ENCODE measurements around the gene GDF2.

DNA sequence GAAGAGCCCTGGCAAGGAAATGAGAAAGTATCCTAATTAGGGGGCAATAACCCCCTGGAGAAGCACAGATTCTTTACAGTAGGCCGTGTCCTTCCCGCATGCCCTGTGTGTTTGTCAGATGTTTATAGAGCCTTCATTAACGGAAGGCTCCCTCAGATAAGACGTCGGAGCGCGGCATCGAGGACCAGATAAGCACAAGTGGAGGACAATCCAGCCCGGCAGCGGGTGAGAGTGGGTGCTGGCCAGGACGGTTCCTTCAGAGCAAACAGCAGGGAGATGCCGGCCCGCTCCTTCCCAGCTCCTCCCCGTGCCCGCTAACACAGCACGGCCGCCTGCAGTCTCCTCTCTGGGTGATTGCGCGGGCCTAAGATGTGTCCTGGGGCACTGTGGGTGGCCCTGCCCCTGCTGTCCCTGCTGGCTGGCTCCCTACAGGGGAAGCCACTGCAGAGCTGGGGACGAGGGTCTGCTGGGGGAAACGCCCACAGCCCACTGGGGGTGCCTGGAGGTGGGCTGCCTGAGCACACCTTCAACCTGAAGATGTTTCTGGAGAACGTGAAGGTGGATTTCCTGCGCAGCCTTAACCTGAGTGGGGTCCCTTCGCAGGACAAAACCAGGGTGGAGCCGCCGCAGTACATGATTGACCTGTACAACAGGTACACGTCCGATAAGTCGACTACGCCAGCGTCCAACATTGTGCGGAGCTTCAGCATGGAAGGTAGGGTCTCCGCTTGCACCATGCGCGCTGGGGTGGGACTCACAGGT lies at the start of gene GDF2:
- TF ChIP-seq, protein P1, sequence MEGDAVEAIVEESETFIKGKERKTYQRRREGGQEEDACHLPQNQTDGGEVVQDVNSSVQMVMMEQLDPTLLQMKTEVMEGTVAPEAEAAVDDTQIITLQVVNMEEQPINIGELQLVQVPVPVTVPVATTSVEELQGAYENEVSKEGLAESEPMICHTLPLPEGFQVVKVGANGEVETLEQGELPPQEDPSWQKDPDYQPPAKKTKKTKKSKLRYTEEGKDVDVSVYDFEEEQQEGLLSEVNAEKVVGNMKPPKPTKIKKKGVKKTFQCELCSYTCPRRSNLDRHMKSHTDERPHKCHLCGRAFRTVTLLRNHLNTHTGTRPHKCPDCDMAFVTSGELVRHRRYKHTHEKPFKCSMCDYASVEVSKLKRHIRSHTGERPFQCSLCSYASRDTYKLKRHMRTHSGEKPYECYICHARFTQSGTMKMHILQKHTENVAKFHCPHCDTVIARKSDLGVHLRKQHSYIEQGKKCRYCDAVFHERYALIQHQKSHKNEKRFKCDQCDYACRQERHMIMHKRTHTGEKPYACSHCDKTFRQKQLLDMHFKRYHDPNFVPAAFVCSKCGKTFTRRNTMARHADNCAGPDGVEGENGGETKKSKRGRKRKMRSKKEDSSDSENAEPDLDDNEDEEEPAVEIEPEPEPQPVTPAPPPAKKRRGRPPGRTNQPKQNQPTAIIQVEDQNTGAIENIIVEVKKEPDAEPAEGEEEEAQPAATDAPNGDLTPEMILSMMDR (IDR thresholded peaks at IDR 0.05; ENCODE audit: low read length): no peak
- TF ChIP-seq EZH2 (IDR thresholded peaks at IDR 0.05; ENCODE audit: borderline replicate concordance, low read length): no peak
